Stimulated activated CD4-positive, alpha-beta T cell treated with anti-CD3 and anti-CD28 coated beads, Interleukin-15, amount 100 ng/mL, for 1 hour (primary cell): ENCODE measurements around the gene KRTAP5-4.
"Not testable (repeated sequence)": the region's sequence is repeated elsewhere in the genome, so short reads cannot be mapped to it uniquely, and the experiment has no call there.

Source experiments
- DNase-seq, 2 donors: peaks; one replicate each; pipeline ENCODE4 v3.0.0-alpha.2; 2020; ENCODE audit warnings: low read depth in 1 of 2, low spot score in 1 of 2

Gene KRTAP5-4

DNA sequence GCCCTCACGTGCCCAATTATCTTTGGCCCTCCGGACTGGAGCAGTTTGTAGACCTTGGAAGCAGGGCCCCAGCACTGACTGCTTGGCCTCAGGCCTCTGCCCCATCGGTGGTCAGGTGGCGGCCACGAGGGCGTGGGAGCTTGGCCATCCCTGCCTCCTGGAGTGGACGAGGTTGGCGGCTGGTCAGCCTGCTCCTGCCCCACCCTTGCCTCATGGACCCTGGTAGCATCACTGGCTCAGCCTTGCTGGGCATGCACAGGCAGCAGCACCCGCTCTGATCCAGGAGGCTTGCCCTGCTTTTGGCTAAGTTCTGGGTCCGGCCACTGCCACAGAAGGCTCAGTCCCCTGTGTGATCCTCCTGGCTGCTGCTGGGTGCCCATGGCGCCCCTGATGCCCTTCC, 17.8 kb downstream of the KRTAP5-4 start:
- DNase-seq: no peak

DNA sequence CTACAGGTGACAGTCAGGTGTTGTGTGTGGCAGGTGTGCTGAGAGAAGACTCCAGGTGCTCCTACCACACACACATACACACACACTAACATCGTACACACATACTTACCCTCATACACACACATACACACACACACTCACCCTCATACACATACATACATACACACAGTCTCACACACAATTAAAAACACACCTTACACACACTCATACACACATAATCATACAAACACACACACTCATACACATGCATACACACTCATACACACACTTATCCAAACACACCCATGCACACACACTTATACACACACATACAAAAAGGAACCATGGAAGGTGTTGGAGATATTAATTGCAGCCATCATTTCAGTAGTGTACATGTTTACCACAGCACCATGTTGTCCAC, 18.3 kb downstream of the KRTAP5-4 start:
- DNase-seq: no peak

DNA sequence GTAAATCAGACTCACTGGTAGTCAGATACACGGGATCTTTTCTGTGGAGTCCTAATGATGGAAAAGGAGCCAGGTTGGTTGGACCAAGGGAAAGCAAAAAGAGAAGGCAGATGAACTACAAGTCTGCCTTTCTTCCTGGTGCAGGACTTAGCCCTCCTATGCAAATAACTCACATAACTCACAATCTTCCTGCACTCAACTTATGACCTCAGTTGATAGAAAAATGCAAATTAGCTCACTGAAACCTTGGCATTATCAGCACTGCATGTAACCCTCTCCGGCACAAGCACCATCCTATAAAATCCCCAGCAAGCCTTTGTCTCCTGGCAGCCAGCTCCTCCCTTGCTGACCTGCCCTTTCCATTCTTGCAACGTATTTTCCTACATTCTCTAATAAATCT, 20.3 kb downstream of the KRTAP5-4 start:
- DNase-seq: not testable (repeated sequence)

DNA sequence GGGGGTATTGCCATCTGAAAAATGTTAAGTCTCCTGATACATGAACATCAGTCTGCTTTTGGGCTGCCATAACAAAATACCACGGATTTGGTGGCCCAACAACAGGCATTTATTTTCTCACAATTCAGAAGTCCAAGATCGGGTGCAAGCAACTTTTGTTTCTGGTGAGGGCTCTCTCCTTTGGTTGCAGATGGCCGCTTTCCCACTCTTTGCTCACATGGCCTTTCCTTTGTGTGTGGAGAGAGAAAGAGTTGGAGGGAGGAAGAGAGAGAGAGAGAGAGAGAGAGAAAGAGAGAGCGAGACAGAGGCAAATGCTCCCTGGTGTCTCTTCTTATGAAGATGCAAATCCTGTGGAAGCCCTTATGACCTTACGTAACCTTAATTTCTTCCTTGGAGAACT, 21.3 kb downstream of the KRTAP5-4 start:
- no peak for DNase-seq

DNA sequence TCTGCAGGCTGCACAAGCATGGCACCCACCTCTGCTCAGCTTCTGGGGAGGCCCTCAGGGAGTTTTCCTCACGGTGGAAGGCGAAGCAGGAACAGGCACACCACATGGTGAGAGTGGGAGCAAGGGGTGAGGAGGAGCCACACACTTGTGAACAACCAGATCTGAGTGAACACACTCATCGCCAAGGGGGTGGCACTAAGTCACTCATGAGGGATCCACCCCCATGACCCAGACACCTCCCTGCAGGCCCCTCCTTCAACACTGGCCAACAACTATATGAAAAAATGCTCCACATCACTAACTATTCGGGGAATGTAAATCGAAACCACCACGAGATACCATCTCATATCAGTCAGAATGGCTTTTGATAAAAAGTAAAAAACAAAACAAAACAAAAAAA, 23.1 kb downstream of the KRTAP5-4 start:
- no peak for DNase-seq

DNA sequence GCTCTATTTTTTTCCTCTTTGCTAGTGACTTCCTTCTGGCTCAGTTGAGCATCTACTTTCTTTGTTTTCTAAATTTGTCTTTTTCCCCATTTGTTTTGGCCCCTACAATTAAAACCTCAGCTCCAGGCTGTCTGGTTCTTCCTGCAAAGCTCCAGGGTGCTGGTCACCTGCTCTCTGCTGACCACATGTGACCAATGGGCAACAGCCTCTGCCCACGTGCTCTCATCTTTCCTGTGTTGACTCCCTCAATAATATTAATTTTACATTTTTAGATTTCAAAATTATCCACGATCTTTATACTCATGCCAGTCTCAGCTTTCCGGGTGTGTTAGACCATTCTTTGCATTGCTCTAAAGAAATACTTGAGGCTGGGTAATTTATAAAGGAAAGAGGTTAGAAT, 23.5 kb downstream of the KRTAP5-4 start:
- DNase-seq: not testable (repeated sequence)

DNA sequence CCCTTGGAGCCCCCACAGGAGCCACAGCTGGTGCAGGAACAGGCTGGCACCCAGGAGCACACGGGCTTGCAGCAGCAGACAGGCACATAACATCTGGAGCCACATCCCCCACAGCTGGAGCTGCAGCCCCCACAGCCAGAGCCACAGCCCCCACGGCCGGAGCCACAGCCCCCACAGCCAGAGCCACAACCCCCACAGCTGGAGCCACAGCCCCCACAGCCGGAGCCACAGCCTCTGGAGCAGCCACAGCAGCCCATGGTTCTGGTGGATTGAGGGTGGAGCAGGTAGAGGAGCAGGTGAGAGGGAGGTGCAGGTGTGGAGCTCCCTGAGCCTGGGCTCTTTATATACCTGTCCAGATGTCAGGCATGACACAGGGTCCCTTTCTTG, 24.0 kb downstream of the KRTAP5-4 start, which contains the start of gene KRTAP5-2:
KRTAP5-2 (minus strand) TSS at position 301 of the 387 bp plus-strand sequence; CDS start at position 257, 44 bp downstream.
- DNase-seq: no peak

DNA sequence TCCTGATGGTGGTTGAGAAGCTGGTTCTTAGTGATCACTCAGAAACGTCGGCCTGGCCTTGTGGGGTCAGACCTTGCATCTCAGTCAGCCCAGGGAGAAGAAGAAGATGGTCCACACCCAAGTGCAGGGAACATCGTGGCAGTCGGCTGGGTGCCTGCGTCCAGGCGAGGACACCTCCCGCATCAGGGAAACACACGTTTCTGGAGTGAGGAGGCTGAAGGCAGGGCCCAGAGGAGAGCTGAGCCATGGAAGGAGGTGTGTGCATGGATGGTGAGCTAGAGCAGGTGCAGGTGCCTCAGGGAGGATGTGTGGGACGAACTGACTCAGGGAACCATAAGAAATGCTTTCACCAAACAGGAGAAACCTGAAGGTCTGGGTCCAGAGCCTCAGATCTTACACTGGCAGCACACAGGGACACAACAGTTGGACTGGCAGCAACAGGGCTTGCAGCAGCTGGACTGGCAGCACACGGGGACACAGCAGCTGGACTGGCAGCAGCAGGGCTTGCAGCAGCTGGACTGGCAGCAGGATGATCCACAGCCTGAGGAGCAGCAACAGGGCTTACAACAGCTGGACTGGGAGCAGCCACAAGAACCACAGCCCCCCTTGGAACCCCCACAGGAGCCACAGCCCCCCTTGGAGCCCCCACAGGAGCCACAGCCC, 24.5 kb downstream of the KRTAP5-4 start:
- no peak for DNase-seq

DNA sequence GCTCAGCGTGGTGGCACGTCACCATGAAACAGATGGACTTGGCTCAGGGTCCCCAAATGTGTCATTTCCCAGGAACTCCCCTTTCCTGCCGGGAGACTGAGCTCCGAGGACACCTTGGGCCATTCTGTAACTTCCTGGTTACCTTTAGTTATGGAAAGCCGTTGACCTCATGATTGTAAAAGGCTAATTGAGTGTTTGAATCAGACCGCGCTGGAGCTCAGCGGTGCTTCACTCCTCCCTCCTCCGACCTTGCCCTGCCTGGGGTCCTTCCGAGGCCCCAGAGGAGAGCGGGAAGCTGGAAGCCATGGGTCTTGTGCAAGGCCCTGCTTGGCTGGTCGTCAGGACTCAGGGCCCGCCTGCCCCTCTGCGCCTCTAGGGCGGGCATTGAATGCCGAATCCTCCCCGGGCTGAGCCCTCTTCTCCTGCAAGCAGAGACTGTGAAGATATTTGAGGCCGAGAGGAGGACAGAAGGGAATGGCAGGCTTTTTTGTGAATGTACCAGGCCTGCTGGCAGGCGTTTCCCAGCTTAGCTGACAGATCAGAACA, 25.3 kb downstream of the KRTAP5-4 start:
- not testable (repeated sequence) for DNase-seq

DNA sequence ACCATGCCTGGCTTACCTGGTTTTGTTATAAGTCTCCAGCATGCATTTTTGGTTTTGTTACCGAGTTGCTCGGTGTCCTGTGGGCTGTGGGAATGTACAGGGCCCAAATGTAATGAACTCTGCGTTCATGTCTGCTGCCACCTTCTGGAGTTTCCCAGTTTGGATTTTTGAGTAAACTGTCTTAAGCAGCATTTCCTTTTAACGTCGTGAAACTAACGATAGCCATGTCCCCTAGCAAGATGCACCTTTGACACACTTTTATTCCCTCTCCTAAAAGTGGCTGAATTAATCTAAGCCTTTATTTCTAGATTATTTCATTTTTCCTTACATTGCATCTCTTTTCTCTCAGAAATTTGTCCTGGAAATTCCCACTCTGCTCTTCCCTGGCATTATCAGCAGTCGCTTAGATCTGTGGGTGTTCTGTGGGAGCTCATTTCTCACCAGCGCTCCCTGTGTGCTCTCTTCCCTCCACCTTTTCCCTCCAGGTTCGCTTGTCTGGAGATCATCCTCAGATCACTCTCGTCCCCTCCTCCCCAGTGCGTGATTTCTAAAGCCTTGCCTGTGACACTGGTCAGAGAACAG, 25.9 kb downstream of the KRTAP5-4 start:
- DNase-seq: not testable (repeated sequence)

DNA sequence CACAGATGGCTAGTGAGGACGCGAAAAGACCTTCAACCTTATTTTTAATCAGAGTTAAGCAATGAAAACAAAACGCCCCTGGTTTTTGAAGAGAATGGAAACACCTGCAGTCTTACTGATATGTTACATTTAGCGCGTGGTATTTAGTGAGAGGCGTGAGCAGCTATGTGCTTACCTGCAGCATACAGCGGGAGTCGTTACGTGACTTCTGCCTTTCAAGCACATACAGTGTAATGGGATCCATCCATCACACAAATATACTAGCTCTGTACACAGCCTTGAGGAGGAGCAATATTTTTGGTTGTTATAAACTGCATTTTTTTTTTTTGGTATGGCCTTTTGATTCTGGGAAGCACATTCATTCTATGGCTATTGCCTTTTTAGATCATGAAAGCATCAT, 29.3 kb downstream of the KRTAP5-4 start:
- DNase-seq: no peak

DNA sequence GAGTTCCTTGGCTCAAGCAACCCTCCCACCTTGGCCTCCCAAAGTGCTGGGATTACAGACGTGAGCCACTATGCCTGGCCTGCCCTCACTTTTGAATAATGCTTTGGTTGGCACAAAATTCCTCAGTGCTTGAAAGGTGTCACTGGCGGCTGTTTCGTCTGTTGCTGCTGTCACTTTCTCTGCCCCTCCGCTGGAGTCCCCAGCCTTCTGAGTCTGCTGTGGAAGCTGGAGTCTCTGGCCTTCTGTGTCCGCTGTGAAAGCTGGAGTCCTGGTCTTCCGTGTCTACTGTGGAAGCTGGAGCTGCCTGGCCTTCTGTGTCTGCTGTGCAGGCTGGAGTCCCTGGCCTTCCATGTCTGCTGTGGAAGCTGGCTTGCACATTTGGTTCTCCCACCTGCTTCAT, 31.9 kb downstream of the KRTAP5-4 start:
- no peak for DNase-seq

DNA sequence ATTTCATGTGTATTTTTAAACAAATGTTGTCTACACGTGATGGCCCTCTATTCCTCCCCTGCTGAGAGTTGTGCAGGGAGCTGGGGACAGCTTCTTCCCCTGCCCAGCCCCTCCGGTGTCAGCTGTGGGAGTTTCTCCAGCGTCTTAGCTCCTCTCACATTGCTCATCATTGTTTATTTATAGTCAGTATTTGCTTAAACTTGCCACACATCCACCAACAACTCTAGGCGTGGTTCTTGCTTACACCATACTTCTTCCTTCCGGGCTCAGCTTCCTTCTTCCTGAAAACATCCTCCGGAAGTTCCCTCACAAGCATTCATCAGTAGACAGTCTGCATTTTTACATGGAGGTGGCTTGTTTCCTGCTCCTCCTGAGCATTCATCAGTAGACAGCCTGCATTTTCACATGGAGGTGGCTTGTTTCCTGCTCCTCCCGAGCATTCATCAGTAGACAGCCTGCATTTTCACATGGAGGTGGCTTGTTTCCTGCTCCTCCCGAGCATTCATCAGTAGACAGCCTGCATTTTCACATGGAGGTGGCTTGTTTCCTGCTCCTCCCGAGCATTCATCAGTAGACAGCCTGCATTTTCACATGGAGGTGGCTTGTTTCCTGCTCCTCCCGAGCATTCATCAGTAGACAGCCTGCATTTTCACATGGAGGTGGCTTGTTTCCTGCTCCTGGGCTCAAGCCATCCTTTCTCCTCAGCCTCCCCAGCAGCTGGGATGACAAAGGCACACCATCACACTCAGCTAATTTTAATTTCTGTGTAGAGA, 32.6 kb downstream of the KRTAP5-4 start:
- not testable (repeated sequence) for DNase-seq

DNA sequence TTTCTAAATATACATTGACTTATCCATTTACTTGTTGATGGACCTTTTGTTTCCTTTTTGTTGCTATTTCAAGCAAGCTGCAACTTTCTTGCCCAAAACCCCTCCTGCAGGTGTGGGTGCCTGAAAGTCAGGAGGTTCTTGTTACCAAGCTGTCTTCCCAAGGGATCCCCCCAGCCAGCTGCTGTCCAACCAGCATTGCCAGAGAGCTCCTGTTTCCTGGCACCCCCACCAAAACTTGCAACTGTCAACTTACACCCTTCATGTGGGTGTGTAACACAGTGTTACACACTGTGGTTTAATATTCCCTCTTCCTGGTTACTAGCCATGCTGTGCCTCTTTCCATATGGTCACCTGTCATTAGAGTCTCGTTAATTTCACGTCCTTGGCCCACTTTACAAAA, 35.2 kb downstream of the KRTAP5-4 start:
- DNase-seq: no peak

DNA sequence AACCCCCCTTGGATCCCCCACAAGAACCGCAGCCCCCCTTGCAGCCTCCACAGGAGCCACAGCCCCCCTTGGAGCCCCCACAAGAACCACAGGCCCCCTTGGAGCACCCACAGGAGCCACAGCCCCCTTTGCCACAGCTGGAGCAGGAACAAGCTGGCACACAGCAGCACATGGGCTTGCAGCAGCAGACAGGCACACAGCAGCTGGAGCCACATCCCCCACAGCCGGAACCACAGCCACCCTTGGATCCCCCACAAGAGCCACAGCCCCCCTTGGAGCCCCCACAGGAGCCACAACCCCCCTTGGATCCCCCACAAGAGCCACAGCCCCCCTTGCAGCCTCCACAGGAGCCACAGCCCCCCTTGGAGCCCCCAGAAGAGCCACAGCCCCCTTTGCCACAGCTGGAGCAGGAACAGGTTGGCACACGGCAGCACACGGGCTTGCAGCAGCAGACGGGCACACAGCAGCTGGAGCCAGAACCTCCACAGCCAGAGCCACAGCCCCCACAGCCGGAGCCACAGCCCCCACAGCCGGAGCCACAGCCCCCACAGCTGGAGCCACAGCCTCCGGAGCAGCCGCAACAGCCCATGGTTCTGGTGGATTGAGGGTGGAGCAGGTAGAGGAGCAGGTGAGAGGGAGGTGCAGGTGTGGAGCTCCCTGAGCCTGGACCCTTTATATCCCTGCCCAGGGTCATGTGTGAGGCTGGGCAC, 37.1 kb downstream of the KRTAP5-4 start, which contains the start of gene KRTAP5-1:
KRTAP5-1 (minus strand) TSS at position 623 of the 710 bp plus-strand sequence; CDS start at position 589, 34 bp downstream.
- DNase-seq: not testable (repeated sequence)

DNA sequence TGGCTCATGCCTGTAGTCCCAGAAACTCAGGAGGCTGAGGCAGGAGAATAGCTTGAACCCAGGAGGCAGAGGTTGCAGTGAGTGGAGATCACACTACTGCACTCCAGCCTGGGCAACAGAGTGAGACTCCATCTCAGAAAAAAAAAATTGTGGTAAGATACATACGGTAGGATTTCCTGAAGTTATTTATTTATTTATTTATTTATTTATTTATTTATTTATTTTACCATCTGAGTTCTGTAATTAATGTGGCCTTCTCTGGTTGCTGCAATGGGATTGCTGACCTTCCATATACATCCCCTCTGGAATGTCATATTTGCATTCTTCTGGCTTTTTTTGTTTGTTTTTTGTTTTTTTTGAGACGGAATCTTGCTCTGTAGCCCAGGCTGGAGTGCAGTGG, 39.0 kb downstream of the KRTAP5-4 start:
- DNase-seq: not testable (repeated sequence)

DNA sequence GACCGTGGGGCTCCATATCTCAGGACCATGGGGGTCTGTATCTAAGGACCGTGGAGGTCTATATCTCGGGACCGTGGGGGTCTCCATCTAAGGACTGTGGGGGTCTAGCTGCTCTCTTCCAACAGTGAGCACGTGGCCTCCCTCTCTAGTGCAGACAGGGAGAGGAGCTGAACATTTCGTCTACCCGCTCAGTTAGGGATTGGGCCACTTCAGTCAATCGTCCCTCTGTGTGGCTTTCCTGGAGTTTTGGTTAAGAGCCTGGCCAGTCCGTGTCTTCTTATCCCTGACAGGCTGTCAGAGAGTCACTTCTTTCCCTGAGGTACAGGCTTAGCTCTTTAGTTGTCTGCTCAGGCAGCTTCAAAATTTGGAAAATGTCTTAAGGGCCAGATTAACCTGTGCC, 40.0 kb downstream of the KRTAP5-4 start:
- no peak for DNase-seq

DNA sequence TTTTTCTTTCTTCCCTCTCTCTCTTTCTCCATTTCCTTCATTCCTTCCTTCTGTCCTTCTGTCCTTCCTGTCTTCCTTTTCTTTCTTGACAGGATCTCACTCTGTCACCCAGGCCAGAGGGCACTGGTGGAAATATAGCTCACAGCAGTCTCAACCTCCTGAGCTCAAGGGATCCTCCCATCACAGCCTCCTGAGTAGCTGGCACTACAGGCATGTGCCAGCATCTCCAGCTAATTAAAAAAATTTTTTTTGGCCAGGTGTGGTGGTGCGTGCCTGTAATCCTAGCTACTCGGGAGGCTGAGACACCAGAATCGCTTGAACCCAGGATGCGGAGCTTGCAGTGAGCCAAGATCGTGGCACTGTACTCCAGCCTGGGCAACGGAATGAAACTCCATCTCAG, 45.1 kb downstream of the KRTAP5-4 start:
- no peak for DNase-seq

DNA sequence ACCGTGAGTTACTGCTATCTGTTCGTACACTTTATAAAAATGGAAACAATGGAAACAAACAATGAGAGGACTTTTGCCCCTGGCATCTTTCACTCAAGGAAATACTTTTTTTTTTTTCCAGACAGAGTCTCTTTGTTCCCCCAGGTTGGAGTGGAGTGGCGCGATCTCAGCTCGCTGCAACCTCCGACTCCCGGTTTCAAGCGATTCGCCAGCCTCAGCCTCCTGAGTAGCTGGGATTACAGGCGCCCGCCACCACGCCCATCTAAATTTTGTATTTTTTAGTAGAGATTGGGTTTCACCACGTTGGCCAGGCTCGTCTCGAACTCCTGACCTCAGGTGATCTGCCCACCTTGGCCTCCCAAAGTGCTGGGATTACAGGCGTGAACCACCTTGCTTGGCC, 46.2 kb downstream of the KRTAP5-4 start:
- not testable (repeated sequence) for DNase-seq

DNA sequence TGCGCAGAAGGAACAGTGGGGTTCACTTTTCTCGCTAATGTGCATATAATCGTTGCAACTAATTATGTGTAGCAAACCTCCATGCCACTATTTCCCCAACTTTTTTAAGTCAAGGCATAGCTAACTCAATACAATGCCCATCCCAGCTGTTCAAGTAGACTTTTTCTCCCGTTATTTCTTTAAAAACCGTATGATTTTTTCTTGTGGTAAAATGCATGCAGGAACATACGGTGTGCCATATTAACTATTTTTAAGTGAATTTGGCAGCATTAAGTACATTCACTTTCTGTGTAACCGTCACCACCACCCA, 47.0 kb downstream of the KRTAP5-4 start:
- DNase-seq: no peak

DNA sequence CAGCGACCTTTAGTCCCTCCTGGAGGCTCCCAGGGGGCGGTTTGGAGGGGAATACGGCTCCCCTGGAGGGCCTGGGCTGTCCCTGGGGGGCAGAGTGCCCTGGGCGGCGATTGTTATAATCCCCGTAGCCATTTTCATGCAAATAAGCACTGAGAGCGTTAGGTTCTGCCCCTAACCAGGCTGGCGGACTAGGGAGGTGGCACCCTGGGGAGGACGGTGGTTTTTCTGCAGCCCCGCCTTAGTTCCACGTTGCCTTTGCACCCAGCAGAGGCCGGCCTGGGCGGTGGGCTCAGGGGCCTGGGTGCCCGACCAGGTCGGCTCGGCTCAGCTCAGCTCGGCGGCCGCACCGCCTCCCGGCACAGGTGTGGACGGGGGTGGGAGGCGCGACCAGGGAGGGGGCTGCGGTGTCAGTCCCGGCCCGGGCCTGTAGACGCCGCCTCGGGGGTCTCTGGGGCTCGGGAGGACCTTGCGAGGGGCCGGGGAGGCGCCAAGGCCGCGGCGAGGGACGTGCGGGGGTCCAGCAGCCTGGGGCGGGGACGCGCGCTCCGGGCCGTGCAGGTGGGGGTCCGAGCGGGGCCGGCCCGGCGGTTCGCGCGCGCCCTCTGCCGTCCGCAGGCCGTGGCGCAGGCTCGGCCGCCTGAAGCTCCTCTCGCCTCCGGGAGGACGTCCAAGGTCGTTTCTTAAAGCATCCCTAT, 47.6 kb downstream of the KRTAP5-4 start:
- peak; percentile 35 to 47 for DNase-seq
